Measurements from ENCODE around the gene WNT8B. TPM values are rescaled to one million over a fixed set of nuclear protein-coding genes. Genes with fewer than 3 reads are reported as not detected.

The WNT8B gene
- total RNA-seq, 1 experiment from 2014 or later, result not detected

DNA sequence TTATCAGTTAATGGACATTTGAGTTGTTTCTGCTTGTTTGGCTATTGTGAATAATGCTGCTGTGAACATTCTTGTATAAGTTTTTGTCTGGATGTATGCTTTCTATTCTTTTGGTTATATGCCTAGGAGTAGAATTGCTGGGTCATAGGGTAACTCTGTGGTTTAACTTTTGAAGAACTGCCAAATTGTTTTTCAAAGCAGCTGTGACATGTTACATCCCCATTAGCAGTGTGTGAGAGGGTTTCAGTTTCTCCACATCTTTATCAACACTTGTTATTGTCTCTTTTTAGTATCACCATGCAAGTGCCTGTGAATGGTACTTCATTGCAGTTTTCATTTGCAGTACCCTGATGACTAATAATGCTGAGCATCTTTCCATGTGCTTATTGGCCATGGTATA lies 69.0 kb downstream of the WNT8B start:
- ChIA-PET CTCF (no interaction called here), POLR2A (no interaction called here)
- Histone ChIP-seq H3K27ac (ENCODE audit: low read length) (no peak overlapping the region), H3K27me3 (ENCODE audit: control insufficient read depth, insufficient read depth, low read length) (no peaks in the 10 kb centered on the region), H3K4me1 (ENCODE audit: control insufficient read depth, insufficient read depth, low read length) (peaks cover 29% of the 10 kb centered on the region), H3K36me3 (ENCODE audit: control insufficient read depth, insufficient read depth, low read length) (peaks cover 14% of the 10 kb centered on the region), H3K4me3 (ENCODE audit: low read depth in 2 of 2, low read length in 2 of 2) (no peak overlapping the region), H3K9me3 (ENCODE audit: control insufficient read depth, insufficient read depth, low read depth, low read length) (no peaks in the 10 kb centered on the region)
- in situ Hi-C loops (cut with HindIII; ENCODE audit: low pct_unique_long_range_greater_than_20kb, low sequenced_read_pairs) (no loop called here), intact Hi-C loops (cut with micrococcal nuclease; ENCODE audit: unreplicated experiment) (no loop called here)
- ATAC-seq (no peak), DNase-seq (ENCODE audit: low read depth, low spot score) (no peak)
- BruUV-seq (replicated peaks), result no TSS peak
- no peak for TF ChIP-seq CTCF (IDR thresholded peaks at IDR 0.05)
- TF ChIP-seq TCF7L2 (IDR thresholded peaks at IDR 0.05; ENCODE audit: low read depth, low read length), result no peak
- no peak for TF ChIP-seq POLR2AphosphoS5 (IDR thresholded peaks at IDR 0.05; ENCODE audit: low read depth, low read length)

Other genes with a start within 250 kb of the WNT8B start
- 36.3 TPM for gene CHUK, start 233.4 kb upstream of the WNT8B start, total RNA-seq (2021; ENCODE audit: unreplicated experiment)
- 33.4 TPM for gene CWF19L1, start 195.4 kb upstream of the WNT8B start, total RNA-seq (2021; ENCODE audit: unreplicated experiment)
- 39.3 TPM for gene BLOC1S2, start 176.3 kb upstream of the WNT8B start, total RNA-seq (2021; ENCODE audit: unreplicated experiment)
- not detected for gene PKD2L1, start 132.8 kb upstream of the WNT8B start, total RNA-seq (2021; ENCODE audit: unreplicated experiment)
- 1,345 TPM for gene SCD, start 115.8 kb upstream of the WNT8B start, total RNA-seq (2021; ENCODE audit: unreplicated experiment)
- 17.8 TPM for gene SEC31B, start 56.9 kb downstream of the WNT8B start, total RNA-seq (2021; ENCODE audit: unreplicated experiment)
- 242 TPM for gene NDUFB8, start 66.9 kb downstream of the WNT8B start, total RNA-seq (2021; ENCODE audit: unreplicated experiment)
- gene HIF1AN, start 72.9 kb downstream of the WNT8B start, total RNA-seq (2021; ENCODE audit: unreplicated experiment), result 83.1 TPM

Data from Panc1 (cell line).